AG10803 (cell line): ENCODE data around the gene NR2C2AP.

ENCODE experiments used
- DNase-seq: peaks from one replicate; pipeline ENCODE4 v3.0.0; 2010; ENCODE audit warnings: low read depth
- H3K4me3 ChIP-seq: 2 replicates; pipeline ENCODE4 v1.5.1; 2011; ENCODE audit warnings: mild to moderate bottlenecking, low read length, control low read depth
- TF ChIP-seq, protein P1 (sequence below): conservative IDR thresholded peaks from 2 replicates; pipeline ENCODE4 v1.5.1; 2011; ENCODE audit warnings: mild to moderate bottlenecking, low read length, control low read depth, inconsistent platforms

NR2C2AP gene

DNA sequence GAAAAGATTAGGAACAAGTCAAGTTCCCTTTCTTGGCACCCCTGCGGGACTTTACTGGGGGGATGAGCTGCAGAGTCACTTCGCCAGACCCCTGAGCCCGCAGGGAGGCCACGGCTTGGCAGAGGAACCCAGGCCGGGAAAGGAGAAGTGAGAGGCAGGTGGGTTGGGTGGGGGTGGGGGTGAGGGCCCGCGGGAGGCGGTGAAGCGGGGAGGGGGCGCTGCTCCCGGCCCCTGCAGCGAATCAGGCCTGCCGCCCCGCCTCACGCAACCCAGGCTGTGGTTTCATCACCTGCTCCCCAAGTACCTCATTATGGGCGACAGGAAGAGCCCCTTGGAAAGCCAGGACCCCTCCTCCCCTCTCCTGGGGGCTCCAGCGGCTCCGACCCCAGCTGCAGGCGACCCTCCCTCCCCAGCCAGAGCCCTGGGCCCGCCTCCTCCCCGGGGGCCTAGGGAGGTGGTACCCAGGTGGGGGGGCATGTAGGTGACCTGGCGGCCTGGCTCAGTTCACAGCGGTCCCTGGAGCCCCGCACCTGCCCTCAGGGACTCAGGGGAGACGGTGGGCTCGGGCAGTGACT lies 42.7 kb downstream of the NR2C2AP start:
- TF ChIP-seq, protein P1, sequence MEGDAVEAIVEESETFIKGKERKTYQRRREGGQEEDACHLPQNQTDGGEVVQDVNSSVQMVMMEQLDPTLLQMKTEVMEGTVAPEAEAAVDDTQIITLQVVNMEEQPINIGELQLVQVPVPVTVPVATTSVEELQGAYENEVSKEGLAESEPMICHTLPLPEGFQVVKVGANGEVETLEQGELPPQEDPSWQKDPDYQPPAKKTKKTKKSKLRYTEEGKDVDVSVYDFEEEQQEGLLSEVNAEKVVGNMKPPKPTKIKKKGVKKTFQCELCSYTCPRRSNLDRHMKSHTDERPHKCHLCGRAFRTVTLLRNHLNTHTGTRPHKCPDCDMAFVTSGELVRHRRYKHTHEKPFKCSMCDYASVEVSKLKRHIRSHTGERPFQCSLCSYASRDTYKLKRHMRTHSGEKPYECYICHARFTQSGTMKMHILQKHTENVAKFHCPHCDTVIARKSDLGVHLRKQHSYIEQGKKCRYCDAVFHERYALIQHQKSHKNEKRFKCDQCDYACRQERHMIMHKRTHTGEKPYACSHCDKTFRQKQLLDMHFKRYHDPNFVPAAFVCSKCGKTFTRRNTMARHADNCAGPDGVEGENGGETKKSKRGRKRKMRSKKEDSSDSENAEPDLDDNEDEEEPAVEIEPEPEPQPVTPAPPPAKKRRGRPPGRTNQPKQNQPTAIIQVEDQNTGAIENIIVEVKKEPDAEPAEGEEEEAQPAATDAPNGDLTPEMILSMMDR, result no peak
- no peak overlapping the region for H3K4me3 ChIP-seq
- DNase-seq, result no peak

DNA sequence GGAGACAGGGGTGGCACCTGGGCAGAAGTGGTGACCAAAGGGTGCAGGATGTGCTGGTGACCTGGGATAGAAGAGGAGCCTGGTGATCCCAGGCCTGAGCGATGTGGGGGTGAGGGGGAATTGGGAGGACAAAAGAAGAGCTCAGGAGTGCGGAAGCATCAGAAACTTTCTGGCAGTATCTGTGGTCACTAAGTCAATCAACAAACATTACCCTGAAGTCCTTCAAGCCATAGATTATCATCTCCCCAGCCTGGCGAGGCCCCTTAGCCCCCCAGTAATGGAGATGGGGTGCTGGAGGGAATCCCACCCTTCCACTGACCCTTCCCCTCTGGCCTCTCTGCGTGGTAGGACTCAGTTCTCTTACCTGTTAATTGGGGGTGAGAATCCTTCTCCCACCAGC lies 43.7 kb downstream of the NR2C2AP start:
- no peak for DNase-seq
- TF ChIP-seq, protein P1, result no peak
- no peak overlapping the region for H3K4me3 ChIP-seq

DNA sequence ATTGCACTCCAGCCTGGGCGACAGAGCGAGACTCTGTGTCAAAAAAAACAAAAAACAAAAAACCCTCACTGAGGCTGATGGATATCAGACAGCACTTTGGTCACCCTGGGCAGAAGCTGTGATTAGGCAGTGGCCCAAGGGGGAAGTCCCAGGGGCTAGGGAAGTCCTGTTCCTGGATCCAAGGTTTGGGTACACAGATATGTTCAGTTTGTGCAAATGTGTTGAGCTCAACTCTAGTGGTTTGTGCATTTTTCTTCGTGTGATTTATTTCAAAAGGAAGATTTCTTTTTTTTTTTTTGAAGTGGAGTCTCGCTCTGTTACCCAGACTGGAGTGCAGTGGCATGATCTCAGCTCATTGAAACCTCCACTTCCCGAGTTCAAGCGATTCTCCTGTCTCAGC lies 45.4 kb downstream of the NR2C2AP start:
- no peak for DNase-seq
- TF ChIP-seq, protein P1, result no peak
- no peak overlapping the region for H3K4me3 ChIP-seq

DNA sequence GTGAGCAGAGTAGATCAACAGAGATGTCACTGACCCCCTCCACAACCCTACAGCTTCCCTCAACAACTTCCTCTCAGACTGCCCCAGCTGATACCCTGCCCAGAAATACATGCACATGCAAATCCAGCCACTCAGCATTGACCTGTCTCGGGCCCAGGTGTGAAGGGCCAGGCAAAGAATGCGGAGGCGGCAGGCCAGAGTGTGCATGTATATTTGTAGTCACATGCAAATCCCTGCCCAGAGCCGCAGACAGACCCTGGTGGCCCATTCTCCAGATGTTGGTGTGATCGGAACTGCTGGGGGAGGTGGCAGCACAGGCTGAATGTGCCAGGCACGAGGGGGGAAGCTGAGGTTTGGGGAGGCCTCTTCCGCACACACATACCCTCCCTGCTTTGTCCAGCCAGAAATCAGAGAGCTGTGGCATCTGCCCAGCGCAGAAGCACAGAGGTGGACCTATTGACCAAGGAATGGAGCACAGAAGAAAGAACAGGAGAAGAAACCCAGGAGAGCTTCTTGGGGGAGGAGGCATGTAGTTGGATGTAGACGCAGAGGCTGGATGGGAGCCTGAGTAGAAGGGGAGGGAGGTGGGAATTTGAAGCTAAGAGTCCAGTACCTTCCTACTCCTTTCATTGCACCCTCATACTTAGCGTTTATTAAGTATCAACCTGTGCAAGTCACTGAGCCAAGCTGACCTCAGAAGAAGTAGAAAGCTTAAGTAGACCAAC lies 47.6 kb downstream of the NR2C2AP start:
- TF ChIP-seq, protein P1, result no peak
- H3K4me3 ChIP-seq, result no peak overlapping the region
- no peak for DNase-seq

DNA sequence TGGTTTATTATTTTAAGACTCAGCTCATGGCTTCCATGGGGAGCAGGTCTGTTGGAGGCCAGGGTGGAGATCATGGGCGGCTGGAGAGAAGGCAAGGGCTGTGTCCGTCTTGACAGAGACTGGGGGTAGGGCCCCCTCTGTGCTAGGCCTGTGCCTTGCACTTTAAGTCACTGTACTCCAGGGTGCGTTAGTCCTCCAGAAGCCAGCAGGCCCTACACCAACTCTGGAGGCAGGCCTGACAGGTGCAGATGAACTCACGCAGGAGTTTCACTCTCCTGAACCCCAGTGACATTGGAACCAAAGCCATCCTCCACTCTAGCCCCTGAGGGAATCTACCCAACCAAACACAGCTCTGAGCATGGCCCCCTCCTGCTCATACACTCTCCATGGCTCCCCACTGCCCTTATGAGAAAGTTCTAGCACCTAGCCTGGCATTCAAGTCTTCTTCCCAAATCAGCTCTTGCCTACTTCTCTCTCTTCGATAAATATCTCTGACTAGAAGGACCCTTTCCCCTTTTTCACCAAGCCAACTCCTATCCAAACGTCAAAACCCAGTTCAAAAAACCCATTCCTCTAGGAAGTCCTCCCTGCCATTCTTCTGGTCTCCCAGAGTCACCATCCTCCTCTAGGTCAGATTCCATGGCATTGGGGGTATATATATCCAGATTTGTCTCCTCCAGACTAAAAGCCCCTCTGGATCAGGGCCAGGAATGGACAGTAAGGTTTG lies 48.3 kb downstream of the NR2C2AP start:
- TF ChIP-seq, protein P1, result no peak
- no peak for DNase-seq
- no peak overlapping the region for H3K4me3 ChIP-seq

DNA sequence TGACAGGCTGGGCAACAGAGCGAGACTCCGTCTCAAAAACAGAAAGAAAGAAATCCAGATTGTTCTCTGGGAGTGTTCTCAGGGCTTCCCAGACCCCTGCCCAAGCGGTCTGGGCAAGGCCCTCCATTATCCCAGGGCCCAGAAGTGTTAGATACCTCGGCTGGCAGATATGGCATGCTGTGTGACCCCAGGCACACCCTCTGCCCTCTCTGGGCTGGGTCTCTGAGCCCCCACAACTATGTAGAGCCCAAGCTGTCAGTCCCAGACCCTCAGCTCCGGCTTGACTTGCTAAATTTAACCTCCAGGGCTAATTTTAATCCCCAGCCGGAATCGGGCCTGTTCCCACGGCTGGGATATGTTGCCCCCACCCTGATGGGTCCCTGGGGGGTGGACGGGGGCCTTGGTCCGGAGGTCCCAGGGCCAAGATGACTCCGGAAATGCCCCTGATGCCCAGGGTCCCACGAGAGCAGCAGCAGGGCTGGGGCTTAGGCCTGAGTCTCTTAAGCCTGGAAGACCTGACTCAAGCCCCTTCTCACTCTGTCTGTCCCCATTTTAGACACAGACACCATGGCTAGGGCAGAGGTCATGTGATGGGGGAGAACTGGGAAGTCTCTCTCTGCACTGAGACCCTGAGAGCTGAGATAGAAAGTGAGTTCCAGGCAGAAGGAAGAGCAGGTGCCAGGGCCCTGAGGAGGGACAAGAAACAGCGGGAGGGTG lies 50.4 kb downstream of the NR2C2AP start:
- TF ChIP-seq, protein P1, result no peak
- DNase-seq, result no peak

More for the DNA sequence above, 50.4 kb downstream of the NR2C2AP start:
- no peak overlapping the region for H3K4me3 ChIP-seq
